Upper lobe of left lung (tissue), 6 donors: ENCODE results near the gene SAP30L. TPM values are rescaled to one million over a fixed set of nuclear protein-coding genes. Genes with fewer than 3 reads are reported as not detected.

Experiments used
- ATAC-seq, 2 donors: fragments of 200-7000 bp; cut with Tn5 transposase; one replicate each; pipeline ENCODE4 v1.9.1; 2022; ENCODE audit warnings: mild to moderate bottlenecking in 2 of 2, moderate library complexity in 2 of 2; ENCODE audit not compliant: low FRiP score in 2 of 2
- DNase-seq, 2 donors: peaks; one replicate each; pipeline ENCODE4 v3.0.0-alpha.2; 2019 to 2020
- H3K27ac ChIP-seq, 4 donors: fragments of 200-600 bp; sonication (generic); one replicate each; pipeline ENCODE4 v1.5.1; 2016 to 2019
- H3K27me3 ChIP-seq, 4 donors: fragments of 200-600 bp; sonication (generic); one replicate each; pipeline ENCODE4 v1.5.1; 2017 to 2019
- H3K36me3 ChIP-seq, 4 donors: fragments of 200-600 bp; sonication (generic); one replicate each; pipeline ENCODE4 v1.5.1; 2016 to 2019
- H3K4me1 ChIP-seq, 4 donors: fragments of 200-600 bp; sonication (generic); one replicate each; pipeline ENCODE4 v1.5.1; 2018 to 2019
- H3K4me3 ChIP-seq, 4 donors: fragments of 200-600 bp; sonication (generic); one replicate each; pipeline ENCODE4 v1.5.1; 2017 to 2019; ENCODE audit warnings: mild to moderate bottlenecking in 2 of 4, moderate library complexity in 1 of 4
- H3K9me3 ChIP-seq, 4 donors: fragments of 200-600 bp; sonication (generic); one replicate each; pipeline ENCODE4 v1.5.1; 2018 to 2019
- EP300 ChIP-seq, 4 donors: sonication (generic); formaldehyde crosslinking; IDR thresholded peaks; one replicate each; pipeline ENCODE4 v1.5.1; 2017; ENCODE audit warnings: antibody characterized with exemption in 4 of 4, control low read depth in 2 of 4
- POLR2A ChIP-seq, 4 donors: fragments of 450-650 bp; IDR thresholded peaks; one replicate each; pipeline ENCODE4 v1.5.1; 2016 to 2017; ENCODE audit warnings: antibody characterized with exemption in 4 of 4, mild to moderate bottlenecking in 2 of 4
- POLR2AphosphoS5 ChIP-seq, 2 donors: sonication (generic); formaldehyde crosslinking; IDR thresholded peaks; one replicate each; pipeline ENCODE4 v1.5.1; 2017; ENCODE audit warnings: antibody characterized with exemption in 2 of 2
- WGBS, 2 donors: methylation state at CpG; one replicate each; pipeline ENCODE4 v1.1.5; 2017 to 2018; 5-methylcytosine and 5-hydroxymethylcytosine counted together
- total RNA-seq, 6 donors: library from RNA; depleted of rRNA in 4 of 6; stranded (reverse); fragments of >200 nt in 4 of 6; gene quantifications; one replicate each; pipeline versions ENCODE4 v1.1.0 to v1.2.1, GENCODE V29; 2016 to 2021
- TF ChIP-seq, protein P1 (sequence below), 6 experiments: fragments of 450-650 bp in 4 of 6; fragments of 200-600 bp in 2 of 6; sonication (generic) in 2 of 6; IDR thresholded peaks; one replicate each; pipeline ENCODE4 v1.5.1; 2016 to 2019; ENCODE audit warnings: antibody characterized with exemption in 6 of 6
- donor health status: DM: no; HTN: no; CAD: no; lungs with moderate emphysema.
- donor health status: DM: no; HTN: yes; CAD: no; lungs with severe emphysema.

SAP30L gene
- total RNA-seq, 6 donors from 2014 or later: 34.0 to 52.8 (median 37.8) TPM

DNA sequence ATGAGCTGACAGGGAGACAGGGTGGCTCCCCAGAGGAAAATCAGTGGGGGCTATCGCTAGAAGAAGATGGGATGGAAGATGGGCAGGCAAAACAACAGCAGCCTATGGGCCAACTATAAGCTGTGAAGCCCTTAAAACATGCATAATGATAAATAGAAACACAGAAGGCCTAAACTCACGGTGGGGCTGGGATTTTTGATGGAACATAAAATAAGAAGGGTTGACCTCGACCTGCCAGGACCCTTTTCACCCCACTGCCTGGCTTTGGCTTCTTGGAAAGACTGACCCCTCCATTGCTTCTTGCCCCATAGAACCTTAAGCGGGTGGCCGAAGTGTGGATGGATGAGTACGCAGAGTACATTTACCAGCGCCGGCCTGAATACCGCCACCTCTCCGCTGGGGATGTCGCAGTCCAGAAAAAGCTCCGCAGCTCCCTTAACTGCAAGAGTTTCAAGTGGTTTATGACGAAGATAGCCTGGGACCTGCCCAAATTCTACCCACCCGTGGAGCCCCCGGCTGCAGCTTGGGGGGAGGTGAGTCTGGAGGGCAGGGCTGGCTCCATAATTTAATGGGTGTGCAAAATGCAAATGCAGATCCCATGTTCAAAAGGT lies 36.5 kb upstream of the SAP30L start:
- Histone ChIP-seq H3K36me3 (peaks cover 0 to 49% (median 23%) of the 10 kb centered on the region in 4 donors), H3K9me3 (no peaks in the 10 kb centered on the region), H3K4me1 (peaks cover 5 to 10% (median 9%) of the 10 kb centered on the region in 4 donors), H3K4me3 (no peak overlapping the region), H3K27ac (no peak overlapping the region), H3K27me3 (no peaks in the 10 kb centered on the region)
- DNase-seq (no peak), ATAC-seq (no peak)
- 94 to 96% methylated on average over 15 of the region's 15 CpGs for WGBS, 2 donors
- TF ChIP-seq EP300 (IDR thresholded peaks at IDR 0.05) (no peak), POLR2A (IDR thresholded peaks at IDR 0.05) (no peak), POLR2AphosphoS5 (IDR thresholded peaks at IDR 0.05) (no peak)
- TF ChIP-seq, protein P1, sequence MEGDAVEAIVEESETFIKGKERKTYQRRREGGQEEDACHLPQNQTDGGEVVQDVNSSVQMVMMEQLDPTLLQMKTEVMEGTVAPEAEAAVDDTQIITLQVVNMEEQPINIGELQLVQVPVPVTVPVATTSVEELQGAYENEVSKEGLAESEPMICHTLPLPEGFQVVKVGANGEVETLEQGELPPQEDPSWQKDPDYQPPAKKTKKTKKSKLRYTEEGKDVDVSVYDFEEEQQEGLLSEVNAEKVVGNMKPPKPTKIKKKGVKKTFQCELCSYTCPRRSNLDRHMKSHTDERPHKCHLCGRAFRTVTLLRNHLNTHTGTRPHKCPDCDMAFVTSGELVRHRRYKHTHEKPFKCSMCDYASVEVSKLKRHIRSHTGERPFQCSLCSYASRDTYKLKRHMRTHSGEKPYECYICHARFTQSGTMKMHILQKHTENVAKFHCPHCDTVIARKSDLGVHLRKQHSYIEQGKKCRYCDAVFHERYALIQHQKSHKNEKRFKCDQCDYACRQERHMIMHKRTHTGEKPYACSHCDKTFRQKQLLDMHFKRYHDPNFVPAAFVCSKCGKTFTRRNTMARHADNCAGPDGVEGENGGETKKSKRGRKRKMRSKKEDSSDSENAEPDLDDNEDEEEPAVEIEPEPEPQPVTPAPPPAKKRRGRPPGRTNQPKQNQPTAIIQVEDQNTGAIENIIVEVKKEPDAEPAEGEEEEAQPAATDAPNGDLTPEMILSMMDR (IDR thresholded peaks at IDR 0.05): no peak

DNA sequence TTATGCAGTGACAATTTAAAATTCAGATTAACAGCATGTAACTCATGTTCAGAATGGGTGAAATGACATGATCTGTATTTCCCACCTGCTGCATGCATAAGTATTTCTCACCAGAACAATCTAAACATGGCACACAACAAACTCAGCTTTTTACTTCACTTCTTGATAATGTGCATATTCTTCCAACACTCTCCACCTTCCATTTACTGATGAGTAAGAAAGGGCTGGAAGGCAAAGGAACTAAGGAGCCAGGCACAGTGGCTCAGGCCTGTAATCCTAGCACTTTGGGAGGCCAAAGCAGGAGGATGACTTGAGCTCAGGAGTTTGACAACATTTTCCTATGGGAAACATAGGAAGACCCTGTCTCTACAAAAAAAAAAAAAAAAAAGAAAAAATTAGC lies 35.8 kb upstream of the SAP30L start:
- TF ChIP-seq POLR2AphosphoS5 (IDR thresholded peaks at IDR 0.05) (no peak), POLR2A (IDR thresholded peaks at IDR 0.05) (no peak)
- TF ChIP-seq, protein P1 (IDR thresholded peaks at IDR 0.05): no peak
- H3K4me3 ChIP-seq: no peak overlapping the region
- no peak overlapping the region for H3K27ac ChIP-seq
- H3K9me3 ChIP-seq: no peaks in the 10 kb centered on the region
- H3K4me1 ChIP-seq: peaks cover under 1 to 7% (median 5%) of the 10 kb centered on the region in 4 donors
- ATAC-seq (no peak), DNase-seq (no peak)
- no peaks in the 10 kb centered on the region for H3K27me3 ChIP-seq
- peaks cover 0 to 49% (median 23%) of the 10 kb centered on the region in 4 donors for H3K36me3 ChIP-seq

DNA sequence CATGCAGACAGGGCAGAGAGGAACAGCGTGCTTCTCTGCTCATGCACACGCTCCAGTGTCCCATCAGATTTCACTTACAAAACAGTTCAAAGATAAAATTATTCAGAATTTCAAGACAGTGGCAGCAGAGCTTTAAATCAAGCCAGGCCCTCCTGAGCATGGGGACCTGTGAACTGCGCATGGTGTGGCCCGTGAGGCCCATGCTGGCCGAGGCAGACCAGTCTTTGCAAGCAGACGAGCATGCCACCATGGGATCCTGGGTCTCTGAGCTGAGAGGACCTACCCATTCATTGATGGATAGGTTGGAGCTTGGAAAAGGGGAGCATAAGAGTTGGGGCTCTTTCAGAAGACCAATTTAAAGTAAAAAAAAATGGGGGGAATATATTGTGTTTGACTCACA lies 35.0 kb upstream of the SAP30L start:
- Histone ChIP-seq H3K9me3 (no peaks in the 10 kb centered on the region), H3K4me3 (no peak overlapping the region), H3K27me3 (no peaks in the 10 kb centered on the region), H3K4me1 (no peaks in the 10 kb centered on the region), H3K27ac (no peak overlapping the region), H3K36me3 (peaks cover 0 to 49% (median 23%) of the 10 kb centered on the region in 4 donors)
- ATAC-seq: no peak
- no peak for TF ChIP-seq EP300 (IDR thresholded peaks at IDR 0.05)
- TF ChIP-seq, protein P1 (IDR thresholded peaks at IDR 0.05): no peak
- no peak for TF ChIP-seq POLR2AphosphoS5 (IDR thresholded peaks at IDR 0.05)
- TF ChIP-seq POLR2A (IDR thresholded peaks at IDR 0.05): no peak
- 78 to 90% methylated on average over 6 of the region's 6 CpGs for WGBS, 2 donors
- DNase-seq: no peak

DNA sequence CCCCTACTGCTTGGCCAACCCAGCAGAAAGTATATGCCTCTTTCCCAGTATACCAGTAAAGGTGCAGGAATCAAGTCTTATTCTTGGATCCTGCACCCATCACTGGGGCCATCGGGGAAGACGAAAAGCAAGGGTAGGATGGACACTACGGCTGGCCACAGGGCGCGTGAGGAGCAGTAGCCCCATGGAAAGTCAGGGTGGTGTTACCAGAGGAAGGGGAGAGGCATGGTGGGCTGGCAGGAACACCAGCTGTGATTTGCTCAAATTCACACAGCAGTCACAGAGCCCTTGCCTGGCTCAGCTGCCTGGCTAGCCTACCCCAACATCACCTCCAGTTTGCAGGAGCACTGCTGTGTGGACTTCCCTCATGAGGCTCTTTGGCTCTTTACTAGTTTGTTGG lies 34.5 kb upstream of the SAP30L start:
- TF ChIP-seq POLR2AphosphoS5 (IDR thresholded peaks at IDR 0.05) (no peak), EP300 (IDR thresholded peaks at IDR 0.05) (no peak), POLR2A (IDR thresholded peaks at IDR 0.05) (no peak)
- TF ChIP-seq, protein P1 (IDR thresholded peaks at IDR 0.05): no peak
- no peak overlapping the region for H3K27ac ChIP-seq
- H3K27me3 ChIP-seq: no peaks in the 10 kb centered on the region
- DNase-seq (no peak), ATAC-seq (no peak)
- no peaks in the 10 kb centered on the region for H3K4me1 ChIP-seq
- H3K4me3 ChIP-seq: no peak overlapping the region
- H3K36me3 ChIP-seq: peaks cover 0 to 52% (median 23%) of the 10 kb centered on the region in 4 donors
- WGBS, 2 donors: 98% methylated on average over 5 of the region's 5 CpGs
- H3K9me3 ChIP-seq: no peaks in the 10 kb centered on the region

DNA sequence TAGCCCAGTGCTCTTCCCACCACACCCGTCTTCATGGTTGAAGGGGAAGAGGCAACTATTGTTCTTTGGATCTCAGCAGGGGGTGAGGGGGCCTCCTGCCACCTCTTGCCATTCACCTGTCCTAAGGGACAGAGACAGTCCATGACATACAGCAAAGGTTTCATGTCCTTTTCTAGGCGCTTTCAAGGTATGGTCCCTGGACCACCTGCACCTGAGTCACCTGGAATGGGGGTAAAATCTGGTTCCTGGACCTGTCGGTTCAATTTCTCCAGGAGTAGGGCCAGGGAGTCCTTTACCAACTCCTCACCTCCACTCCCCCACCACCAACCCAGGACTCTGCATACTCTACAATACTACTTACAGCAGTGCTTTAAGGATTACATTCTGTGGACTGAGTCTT lies 33.5 kb upstream of the SAP30L start:
- H3K36me3 ChIP-seq: peaks cover 0 to 62% (median 27%) of the 10 kb centered on the region in 4 donors
- H3K4me3 ChIP-seq: no peak overlapping the region
- no peak overlapping the region for H3K27ac ChIP-seq
- H3K9me3 ChIP-seq: no peaks in the 10 kb centered on the region
- WGBS, 2 donors: 95 to 100% methylated on average over 3 of the region's 3 CpGs
- ATAC-seq: no peak
- no peaks in the 10 kb centered on the region for H3K27me3 ChIP-seq
- H3K4me1 ChIP-seq: no peaks in the 10 kb centered on the region
- TF ChIP-seq POLR2A (IDR thresholded peaks at IDR 0.05) (no peak), EP300 (IDR thresholded peaks at IDR 0.05) (no peak), POLR2AphosphoS5 (IDR thresholded peaks at IDR 0.05) (no peak)
- TF ChIP-seq, protein P1 (IDR thresholded peaks at IDR 0.05): no peak
- no peak for DNase-seq
